Lower leg skin (tissue), 3 donors: ENCODE data around the gene CTNND2.

Experiments used
- POLR2A ChIP-seq, 2 donors: fragments of 450-650 bp; IDR thresholded peaks; one replicate each; pipeline ENCODE4 v1.6.1; 2016 to 2017; ENCODE audit warnings: antibody characterized with exemption in 2 of 2, mild to moderate bottlenecking in 1 of 2, moderate library complexity in 1 of 2
- TF ChIP-seq, protein P1 (sequence below), 3 donors: fragments of 450-650 bp; IDR thresholded peaks; one replicate each; pipeline ENCODE4 v1.5.1; 2016; ENCODE audit warnings: antibody characterized with exemption in 3 of 3, mild to moderate bottlenecking in 3 of 3, moderate library complexity in 2 of 3

DNA sequence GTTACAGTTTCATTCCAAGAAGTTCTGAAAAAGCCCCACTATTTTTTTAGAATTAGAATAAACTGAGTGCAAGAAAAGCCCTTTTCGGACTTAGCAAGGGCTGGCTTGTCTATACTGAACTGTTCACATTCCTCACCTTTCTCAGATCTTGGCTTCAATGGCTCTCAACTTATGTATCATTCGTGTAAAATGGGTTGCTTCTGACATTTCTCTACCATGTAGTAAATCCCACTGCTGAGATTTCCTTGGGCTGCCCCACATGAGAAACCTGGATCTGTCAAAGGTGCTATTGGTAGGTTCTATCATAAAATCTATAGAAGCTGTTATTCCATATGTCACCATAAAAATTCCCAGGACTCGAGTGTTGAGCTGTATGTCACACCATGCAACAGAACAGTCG lies 454.3 kb downstream of the CTNND2 start:
- TF ChIP-seq POLR2A (IDR thresholded peaks at IDR 0.05), result no peak
- TF ChIP-seq, protein P1, sequence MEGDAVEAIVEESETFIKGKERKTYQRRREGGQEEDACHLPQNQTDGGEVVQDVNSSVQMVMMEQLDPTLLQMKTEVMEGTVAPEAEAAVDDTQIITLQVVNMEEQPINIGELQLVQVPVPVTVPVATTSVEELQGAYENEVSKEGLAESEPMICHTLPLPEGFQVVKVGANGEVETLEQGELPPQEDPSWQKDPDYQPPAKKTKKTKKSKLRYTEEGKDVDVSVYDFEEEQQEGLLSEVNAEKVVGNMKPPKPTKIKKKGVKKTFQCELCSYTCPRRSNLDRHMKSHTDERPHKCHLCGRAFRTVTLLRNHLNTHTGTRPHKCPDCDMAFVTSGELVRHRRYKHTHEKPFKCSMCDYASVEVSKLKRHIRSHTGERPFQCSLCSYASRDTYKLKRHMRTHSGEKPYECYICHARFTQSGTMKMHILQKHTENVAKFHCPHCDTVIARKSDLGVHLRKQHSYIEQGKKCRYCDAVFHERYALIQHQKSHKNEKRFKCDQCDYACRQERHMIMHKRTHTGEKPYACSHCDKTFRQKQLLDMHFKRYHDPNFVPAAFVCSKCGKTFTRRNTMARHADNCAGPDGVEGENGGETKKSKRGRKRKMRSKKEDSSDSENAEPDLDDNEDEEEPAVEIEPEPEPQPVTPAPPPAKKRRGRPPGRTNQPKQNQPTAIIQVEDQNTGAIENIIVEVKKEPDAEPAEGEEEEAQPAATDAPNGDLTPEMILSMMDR (IDR thresholded peaks at IDR 0.05), result no peak
